ENCODE results near the gene SLC49A3. TPM values are rescaled to one million over a fixed set of nuclear protein-coding genes. Genes with fewer than 3 reads are reported as not detected.
A peak's percentile ranks its signal among the peaks of the same experiment; 100 is the strongest.

SLC49A3 gene
- polyA plus RNA-seq, 1 experiment, result 2.8 TPM

DNA sequence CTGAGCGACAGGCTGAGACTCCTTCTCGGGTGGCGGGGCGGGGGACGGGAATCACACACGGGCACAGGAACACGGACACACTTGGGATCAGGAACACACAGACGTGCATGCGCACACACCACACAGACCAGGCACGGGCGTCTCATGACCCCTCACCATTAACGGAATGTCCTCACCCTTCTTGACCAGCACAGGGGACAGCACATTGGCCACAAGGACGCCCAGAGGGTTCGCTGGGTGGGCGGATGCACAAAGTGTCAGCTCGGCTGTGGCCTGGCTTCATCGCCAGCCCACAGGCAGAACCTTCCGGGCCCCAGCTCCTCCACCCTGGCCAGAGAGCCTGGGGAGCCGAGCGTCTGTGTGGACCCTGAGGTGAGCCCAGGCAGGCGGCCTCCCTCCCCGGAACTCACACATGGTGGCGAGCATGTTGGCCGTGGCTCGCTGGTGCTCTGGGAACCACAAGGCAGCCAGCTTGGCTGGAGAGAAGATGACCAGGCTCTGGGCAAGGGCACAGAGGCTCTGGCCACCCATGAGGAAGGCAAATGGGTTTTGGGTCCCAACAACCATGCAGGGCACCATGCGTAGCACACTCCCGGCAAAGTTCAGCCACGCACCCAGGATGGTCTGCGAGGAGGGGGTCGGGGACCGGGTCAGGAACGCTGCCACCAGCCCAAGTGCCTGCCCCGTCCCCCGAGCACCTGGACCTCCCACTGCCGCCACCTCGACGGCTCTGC, 3.1 kb downstream of the SLC49A3 start:
- TF ChIP-seq, protein P1, sequence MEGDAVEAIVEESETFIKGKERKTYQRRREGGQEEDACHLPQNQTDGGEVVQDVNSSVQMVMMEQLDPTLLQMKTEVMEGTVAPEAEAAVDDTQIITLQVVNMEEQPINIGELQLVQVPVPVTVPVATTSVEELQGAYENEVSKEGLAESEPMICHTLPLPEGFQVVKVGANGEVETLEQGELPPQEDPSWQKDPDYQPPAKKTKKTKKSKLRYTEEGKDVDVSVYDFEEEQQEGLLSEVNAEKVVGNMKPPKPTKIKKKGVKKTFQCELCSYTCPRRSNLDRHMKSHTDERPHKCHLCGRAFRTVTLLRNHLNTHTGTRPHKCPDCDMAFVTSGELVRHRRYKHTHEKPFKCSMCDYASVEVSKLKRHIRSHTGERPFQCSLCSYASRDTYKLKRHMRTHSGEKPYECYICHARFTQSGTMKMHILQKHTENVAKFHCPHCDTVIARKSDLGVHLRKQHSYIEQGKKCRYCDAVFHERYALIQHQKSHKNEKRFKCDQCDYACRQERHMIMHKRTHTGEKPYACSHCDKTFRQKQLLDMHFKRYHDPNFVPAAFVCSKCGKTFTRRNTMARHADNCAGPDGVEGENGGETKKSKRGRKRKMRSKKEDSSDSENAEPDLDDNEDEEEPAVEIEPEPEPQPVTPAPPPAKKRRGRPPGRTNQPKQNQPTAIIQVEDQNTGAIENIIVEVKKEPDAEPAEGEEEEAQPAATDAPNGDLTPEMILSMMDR (IDR thresholded peaks at IDR 0.05; ENCODE audit: insufficient read depth, low read depth, low read length), result no peak
- Histone ChIP-seq H3K36me3 (ENCODE audit: control insufficient read depth, insufficient read depth, low read length) (no peaks in the 10 kb centered on the region), H3K4me3 (ENCODE audit: low read depth, low read length) (no peak overlapping the region), H3K27me3 (ENCODE audit: control insufficient read depth, insufficient read depth, low read length) (no peaks in the 10 kb centered on the region)
- DNase-seq (ENCODE audit: low read depth), result no peak
- CTCF ChIA-PET, result interaction anchor here (1.0 to 2.8 kb wide), 2 partner anchors 15 to 301 kb away, joined by 3 to 7 read pairs; no protein-coding TSS in a partner anchor
- POLR2A ChIA-PET, result no interaction called here

DNA sequence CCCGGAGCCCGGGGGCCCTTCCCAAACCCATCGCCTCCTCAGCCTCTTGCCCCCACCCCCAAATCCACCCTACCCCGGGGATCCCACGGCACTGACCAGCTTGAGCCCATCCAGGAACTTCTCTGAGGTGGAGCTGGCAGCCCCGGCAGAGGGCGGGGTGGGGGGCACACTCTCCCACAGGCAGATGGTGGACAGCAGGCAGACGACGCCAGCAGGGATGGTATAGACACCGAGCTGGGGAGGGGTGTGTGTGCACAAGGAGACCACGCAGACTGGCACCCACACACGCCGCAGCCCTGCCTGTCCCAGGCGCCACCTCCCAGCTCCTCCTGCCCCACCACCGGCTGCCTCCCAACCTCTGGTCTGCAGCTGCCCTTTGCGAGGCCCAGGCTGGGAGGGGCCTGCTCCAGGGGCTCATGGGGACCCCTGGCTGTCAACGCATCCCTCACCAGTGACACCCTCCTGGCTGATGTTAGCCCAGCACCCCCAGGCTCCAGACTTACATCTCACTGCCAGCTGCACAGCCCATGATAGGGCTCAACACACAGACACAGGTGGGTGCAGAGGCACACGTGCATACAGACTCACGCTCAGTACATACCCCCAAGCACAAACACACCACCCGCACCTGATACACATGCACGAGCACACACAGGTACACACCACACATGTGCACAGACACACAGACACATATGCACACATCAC, 4.2 kb downstream of the SLC49A3 start:
- no peak overlapping the region for H3K4me3 ChIP-seq (ENCODE audit: low read depth, low read length)
- ChIA-PET CTCF (interaction anchor here (0.6 to 2.8 kb wide), 9 partner anchors 8 to 309 kb away, joined by 3 to 22 read pairs (median 4); partner anchors contain the start of genes ATP5ME and MYL5), POLR2A (no interaction called here)
- no peaks in the 10 kb centered on the region for H3K27me3 ChIP-seq (ENCODE audit: control insufficient read depth, insufficient read depth, low read length)
- no peak for DNase-seq (ENCODE audit: low read depth)
- TF ChIP-seq, protein P1 (IDR thresholded peaks at IDR 0.05; ENCODE audit: insufficient read depth, low read depth, low read length), result no peak
- H3K36me3 ChIP-seq (ENCODE audit: control insufficient read depth, insufficient read depth, low read length), result no peaks in the 10 kb centered on the region

DNA sequence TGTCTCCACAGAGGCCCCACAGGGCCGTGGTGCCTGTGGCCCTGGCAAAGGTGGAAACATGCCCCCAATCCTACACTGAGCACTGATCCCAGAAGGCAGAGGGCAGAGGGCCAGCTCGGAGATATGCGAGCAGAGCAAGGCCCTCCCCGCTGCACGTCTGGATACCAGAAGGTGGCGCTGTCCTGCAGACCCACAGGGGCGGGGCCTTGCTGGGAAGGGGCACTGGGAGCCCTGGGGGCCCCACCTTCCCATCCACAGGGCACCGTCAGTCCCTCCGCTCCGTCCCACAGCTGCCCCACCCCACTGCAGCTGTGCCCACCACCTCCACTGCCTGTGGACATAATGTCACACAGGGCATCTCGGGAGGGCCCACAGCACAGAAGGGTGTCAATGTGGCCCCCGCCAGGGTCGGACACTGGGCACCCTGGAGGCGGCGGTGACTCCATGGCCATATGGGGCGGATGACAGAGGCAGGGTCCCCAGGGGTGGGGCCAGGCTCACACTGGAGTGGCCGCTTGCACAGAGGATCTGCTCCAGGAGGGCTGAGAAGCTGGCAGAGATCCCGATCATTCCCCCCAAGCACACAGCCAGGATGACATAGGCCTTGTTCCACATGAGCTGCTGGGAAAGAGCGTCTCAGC, 4.8 kb downstream of the SLC49A3 start:
- CTCF ChIA-PET, result interaction anchor here (0.6 to 2.8 kb wide), 9 partner anchors 8 to 310 kb away, joined by 3 to 22 read pairs (median 4); partner anchors contain the start of genes ATP5ME and MYL5
- DNase-seq (ENCODE audit: low read depth), result no peak
- POLR2A ChIA-PET, result no interaction called here
- H3K36me3 ChIP-seq (ENCODE audit: control insufficient read depth, insufficient read depth, low read length), result no peaks in the 10 kb centered on the region
- no peaks in the 10 kb centered on the region for H3K27me3 ChIP-seq (ENCODE audit: control insufficient read depth, insufficient read depth, low read length)
- TF ChIP-seq, protein P1 (IDR thresholded peaks at IDR 0.05; ENCODE audit: insufficient read depth, low read depth, low read length), result peak; percentile 79
- no peak overlapping the region for H3K4me3 ChIP-seq (ENCODE audit: low read depth, low read length)

DNA sequence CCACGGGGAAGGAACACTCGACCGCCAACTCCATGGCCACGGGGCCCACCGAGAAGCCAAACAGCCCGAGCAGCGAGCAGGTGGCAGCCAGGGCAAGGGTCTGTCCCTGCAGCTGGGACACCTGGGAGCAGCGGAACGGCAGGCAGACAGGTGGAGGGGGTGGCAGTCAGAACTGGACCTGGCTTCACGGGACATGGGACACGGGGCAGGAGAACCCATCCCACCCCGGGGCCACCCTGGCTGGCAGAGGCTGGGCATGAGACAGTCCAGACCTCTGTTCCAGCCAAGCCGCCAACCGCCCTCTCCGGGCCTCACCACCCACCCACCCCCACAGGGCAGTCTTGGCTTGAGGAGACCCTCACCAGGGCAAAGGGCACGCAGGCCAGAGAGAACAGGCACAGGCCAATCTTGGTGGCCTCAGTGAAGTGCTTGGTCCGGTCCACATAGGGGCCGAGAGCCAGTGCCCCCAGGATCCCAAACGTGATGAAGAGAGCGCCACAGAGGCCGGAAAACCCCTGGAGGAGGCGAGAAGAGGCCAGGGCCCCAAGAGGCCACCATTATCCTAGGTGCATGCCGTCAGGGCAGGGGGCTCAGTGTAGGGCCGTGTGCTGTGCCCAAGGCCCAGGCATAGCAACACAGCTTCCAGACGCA, 5.6 kb downstream of the SLC49A3 start:
- Histone ChIP-seq H3K4me3 (ENCODE audit: low read depth, low read length) (no peak overlapping the region), H3K27me3 (ENCODE audit: control insufficient read depth, insufficient read depth, low read length) (no peaks in the 10 kb centered on the region), H3K36me3 (ENCODE audit: control insufficient read depth, insufficient read depth, low read length) (no peaks in the 10 kb centered on the region)
- POLR2A ChIA-PET, result no interaction called here
- no peak for DNase-seq (ENCODE audit: low read depth)
- TF ChIP-seq, protein P1 (IDR thresholded peaks at IDR 0.05; ENCODE audit: insufficient read depth, low read depth, low read length), result no peak
- CTCF ChIA-PET, result interaction anchor here (1.3 to 2.8 kb wide), 6 partner anchors 9 to 97 kb away, joined by 3 to 22 read pairs (median 6); partner anchors contain the start of genes ATP5ME and MYL5
